T follicular helper cell (primary cell): ENCODE results near the gene NUDCD3.

Experiments
- DNase-seq: peaks from one replicate; pipeline ENCODE4 v3.0.0-alpha.2; 2020; ENCODE audit warnings: low read depth

NUDCD3 gene

GRCh38 chr7:44382459-44383265, 107.8 kb downstream of the NUDCD3 start:
- no peak for DNase-seq

DNA sequence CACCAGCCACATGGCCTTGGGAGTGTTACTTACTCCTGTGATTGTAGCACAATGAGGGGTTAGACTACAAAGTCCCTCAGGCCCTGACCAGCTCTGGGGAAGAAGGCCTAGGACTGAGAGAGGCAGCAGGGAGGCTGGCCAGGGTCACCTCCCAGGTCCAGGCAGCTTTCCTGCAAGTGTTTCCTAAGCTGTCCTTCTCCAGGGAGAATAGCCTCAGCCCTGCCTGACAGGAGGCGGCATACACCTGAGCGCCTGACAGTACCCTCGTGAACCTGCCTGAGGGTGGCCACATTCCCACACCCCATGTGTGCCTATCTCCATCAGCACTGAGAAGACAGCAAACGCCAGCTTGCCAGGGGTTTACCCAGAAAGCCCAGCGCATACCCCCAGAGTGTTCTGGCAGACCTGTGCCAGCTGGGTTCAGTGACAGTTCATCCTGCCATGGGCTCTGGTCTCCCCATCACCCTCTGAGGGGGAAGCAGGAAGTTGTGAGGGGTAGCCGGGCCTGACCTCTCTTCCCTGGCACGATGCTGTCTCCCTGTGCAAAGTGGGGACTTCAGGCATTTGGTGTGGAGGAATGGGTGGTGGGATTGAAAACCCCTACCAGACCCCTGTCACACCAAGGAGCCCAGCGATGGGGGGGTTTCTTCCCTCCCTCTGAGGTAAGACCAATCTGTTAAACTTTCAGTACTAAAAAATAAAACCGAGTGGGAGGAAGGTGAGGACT, 108.8 kb downstream of the NUDCD3 start:
- DNase-seq = no peak

DNA sequence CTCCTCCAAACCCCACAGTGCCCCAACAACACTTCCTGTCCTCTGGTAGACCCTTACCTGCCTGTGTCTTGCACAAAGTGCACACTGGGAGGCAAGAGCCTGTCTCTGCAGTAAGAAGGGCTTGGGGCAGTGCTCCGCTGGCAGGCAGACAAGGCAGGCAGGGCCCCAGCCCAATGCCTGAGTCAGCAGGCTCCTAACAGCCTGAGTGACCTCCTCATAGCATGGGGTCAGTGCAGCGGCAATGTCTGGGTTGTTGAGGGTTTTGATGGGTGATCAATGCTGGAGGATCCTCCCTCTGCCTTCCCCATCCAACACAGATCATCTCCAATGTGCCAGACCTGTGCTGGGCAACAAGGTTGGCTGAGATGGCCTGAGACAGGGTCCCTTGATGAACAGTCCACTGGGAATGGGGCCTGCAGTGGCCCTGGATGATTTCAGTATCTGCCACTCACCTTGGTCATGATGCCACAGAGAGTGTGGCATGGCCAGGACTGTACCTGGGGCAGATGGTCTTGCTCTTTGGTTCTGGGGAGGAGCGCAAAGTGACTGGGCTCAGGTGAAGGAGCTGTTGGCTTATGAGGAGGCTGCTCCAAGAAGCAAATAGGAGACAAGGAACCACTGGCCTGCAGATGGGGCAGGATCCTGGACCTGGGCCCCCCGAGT, 109.5 kb downstream of the NUDCD3 start:
- no peak for DNase-seq

- DNase-seq = no peak
These were observed 110.1 kb downstream of the NUDCD3 start for GRCh38 chr7:44380189-44380830.

- DNase-seq = no peak
These were observed 110.9 kb downstream of the NUDCD3 start for GRCh38 chr7:44379366-44380188.

DNA sequence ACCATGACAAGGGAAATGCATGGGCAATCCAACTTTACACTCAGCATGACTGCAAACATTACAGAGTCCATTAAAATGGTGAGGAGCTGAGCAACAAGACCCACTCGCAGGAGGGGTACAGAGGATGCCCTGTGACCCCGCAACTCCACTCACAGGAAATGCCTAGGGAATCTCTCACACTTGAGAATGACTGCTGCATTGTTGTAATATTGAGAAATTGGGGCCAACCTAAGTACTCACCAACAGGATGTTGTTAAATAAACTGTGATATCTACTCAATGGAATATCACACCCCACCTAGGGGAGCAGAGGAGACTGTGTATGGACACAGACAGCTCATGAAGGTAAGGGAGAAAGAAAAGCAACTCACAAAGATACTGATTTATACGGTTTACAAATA, 111.7 kb downstream of the NUDCD3 start:
- DNase-seq = no peak

DNA sequence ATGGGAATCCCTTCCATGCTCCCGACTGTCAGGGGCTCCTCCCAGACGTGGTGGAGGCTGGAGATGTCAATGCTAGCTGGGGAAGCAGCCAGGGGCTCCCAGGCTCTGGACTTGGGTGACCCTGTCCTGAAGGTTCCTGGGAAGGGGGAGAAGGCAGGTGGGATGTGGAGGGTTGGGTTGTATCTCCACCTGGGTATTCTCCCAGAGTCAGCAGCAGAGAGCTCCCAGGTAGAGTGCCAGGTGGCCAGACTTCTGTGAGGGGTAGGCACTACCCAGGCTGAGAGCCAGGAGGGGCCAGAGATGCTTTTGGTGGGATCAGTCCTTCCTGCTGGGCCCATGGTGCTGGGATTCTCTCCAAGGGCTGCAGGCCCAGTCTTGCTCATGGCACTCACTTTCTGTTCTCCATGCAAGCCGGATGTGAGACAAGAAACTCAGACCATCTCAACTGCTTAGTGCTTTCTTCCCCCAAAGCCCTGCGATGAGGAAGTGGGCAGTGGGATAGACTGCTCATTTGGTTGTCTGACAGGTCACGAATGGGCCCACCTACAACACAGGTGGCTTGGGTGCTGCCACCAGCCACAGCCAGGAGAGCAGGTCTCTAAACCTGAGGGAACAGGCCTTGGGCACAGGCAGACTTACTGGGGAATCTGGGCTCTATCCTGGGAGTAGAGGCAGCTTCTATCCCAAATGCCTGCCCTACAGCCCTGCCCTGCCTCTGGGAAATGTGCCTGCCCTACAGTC, 112.6 kb downstream of the NUDCD3 start:
- DNase-seq = no peak

GRCh38 chr7:44377134-44377463, 113.4 kb downstream of the NUDCD3 start:
- DNase-seq = no peak

GRCh38 chr7:44376429-44377133, 113.9 kb downstream of the NUDCD3 start:
- no peak for DNase-seq

GRCh38 chr7:44375926-44376342, 114.5 kb downstream of the NUDCD3 start:
- DNase-seq = no peak

DNA sequence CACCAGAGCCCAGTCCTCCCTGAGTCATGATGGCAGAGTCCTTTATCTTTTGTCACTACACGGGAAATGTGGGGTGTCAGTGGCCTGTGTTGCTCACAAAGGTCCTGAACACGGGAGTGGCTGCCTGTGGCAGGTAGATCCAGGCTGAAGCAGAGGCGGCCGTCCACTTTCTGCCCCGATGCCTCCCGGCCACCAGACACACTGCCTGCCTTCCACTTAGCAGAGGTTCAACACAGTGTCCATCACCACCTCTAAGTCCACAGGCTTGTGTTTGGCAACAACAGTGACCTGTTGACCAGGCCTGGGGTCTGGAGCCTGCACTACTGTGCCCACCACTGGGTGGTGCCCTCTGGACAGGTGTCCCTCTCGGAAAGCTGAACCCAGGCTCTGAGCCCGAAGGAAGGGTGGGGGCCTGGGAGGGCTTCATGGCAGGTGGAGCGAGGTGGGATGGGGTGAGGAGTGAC, 115.2 kb downstream of the NUDCD3 start:
- DNase-seq = no peak

- DNase-seq = no peak
These were observed 116.3 kb downstream of the NUDCD3 start for GRCh38 chr7:44374007-44374763.

GRCh38 chr7:44373418-44373740, 117.1 kb downstream of the NUDCD3 start:
- no peak for DNase-seq

DNA sequence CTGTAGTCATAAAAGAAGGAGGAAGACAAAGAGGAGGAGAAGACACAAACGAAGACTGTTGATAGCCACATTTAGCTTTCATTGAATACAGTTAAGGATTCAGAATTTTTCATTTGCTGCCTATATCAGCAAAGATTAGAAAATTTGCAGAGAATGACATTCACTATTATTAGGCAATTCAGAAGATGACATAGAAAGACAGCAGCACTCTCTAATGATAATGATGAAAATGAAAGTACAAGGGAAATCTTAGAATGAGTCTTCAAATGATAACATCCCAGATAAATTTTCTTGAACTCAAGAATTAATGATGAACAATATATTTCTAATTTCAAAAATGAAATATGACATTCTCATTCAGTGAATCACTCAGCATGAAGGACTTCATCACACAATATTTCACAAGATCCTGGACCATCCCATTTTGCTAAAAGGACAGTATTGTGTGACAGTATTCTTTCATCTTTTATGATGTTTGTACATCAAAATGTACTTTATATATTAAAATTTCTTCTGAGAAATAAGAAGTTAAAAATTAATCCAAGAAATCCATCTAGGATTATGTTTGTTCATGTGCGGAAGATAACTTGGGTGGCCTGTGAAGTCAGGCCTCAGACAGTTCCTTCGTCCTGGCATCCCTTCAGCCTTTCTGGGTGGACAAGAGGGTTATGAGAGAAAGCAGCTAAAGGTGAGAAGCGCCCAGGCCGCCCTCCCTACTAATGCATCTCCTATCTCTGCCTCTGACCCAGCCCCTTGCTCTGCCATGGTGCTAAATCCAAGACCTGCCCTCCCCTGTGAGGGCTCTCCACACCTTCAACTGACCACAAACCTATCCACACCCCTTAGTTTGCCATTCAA, 117.7 kb downstream of the NUDCD3 start:
- DNase-seq = no peak

DNA sequence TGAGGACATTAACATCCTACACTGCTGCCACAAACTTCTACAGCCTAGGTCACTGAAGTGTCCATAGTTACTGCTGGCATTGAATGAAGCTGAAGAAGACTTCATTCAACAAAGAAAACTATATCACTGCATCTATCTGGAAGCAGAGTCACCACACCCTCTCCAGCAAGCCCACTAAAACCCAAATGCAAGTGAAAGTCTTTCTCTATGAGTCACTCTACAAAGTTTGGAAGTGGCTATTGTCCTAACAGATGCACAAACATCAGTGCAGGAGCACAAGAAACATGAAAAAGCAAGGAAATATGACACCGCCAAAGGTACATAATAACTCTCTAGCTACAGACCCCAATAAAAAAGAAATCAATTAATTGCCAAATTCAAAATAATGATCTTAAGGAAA, 121.6 kb downstream of the NUDCD3 start:
- DNase-seq = no peak

GRCh38 chr7:44368455-44368854, 122.0 kb downstream of the NUDCD3 start:
- DNase-seq = no peak

DNA sequence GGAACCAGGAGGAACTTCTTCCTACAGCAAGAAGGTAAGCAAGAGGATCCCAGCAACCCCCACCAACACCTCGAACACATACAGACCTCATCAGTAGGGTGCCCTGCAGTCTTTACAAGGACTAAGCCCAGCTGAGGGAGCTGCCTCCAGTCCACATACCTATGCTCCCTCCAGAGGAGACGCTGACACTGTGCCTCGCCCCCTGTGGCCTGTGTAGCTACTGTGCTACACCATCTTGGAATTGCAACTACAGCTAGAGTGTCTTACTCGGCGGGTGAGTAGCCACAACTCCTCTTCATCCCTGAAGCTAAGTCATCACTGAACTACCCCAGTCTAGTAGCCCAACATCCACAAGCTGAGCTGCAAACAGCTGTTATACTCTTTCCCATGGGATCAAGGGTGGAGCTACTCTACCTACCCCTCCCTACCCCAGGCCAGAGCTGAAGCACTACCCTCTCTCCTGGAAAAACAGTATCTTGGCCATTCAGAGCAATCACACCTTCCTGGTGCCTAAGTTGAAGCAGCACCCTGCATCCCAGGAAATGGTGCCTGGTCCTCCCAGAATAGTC, 122.9 kb downstream of the NUDCD3 start:
- DNase-seq = no peak

DNA sequence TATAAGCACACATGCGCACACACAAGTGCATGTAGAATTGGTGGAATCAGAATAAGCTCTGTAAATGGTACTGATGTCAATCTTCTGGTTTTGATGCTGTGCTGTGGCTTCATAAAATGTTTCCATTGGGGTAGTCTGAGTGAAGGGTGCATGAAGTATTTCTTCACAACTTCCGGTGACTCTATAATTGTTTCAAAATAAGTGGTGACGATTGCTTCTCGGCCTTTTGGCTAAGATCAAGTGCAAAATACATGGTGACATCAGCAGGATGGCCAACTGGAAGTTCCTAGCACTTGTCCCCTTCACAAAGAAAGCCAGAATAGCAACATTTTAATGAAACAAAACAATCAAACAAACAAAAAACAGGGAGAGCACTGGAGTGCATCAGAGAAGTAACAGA, 123.5 kb downstream of the NUDCD3 start:
- no peak for DNase-seq
